ENCODE measurements around the gene NEDD9. TPM values are rescaled to one million over a fixed set of nuclear protein-coding genes. Genes with fewer than 3 reads are reported as not detected.

Gene NEDD9
- total and polyA plus RNA-seq, 2 donors (not counting 1 experiment from before 2014, with no cell fraction given) = 33.7 to 35.2 TPM

DNA sequence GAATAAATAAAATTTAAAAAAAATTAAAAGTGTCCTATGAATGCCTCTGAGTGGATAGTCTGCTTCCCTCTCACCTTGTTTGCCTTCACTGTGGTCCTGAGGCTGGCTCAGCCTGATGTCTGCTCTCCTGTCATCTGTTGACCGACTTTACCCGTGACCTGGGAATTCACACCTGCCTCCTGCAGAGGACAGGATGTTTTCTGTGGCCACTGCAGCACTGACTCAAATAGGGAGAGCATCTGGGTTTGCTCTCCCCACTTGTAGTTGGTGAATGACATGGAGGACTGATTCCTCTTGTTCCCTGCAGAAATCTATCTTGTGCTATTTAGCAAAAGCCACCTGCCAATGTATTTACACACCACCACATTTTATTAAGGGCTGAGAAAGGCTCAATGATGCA lies 68.5 kb downstream of the NEDD9 start:
- Histone ChIP-seq H3K79me2 (ENCODE audit: control insufficient read depth, insufficient read depth, low read length) (no peaks in the 10 kb centered on the region), H3K9ac (ENCODE audit: insufficient read depth, low read length) (no peak overlapping the region)

DNA sequence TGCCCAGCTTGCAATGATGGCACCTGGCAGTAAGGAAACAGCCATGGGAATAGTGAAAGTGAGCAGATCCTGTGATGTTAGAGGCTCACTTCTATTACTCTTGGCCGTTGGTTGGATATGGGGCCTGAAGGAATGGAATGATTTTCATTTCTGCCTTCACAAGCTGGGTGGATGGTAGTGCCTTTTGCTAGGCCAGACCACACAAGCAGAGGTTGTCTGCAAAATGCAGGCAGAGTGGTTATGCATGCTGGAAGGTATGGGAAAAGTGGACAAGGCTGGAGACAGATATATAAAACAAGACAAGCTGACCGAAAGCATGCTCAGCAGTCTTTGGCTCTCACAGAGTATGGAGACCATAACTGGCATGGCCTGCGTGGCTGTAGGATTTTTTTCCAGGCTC lies 70.2 kb downstream of the NEDD9 start:
- Histone ChIP-seq H3K36me3 (ENCODE audit: control insufficient read depth, insufficient read depth, low read length) (no peaks in the 10 kb centered on the region), H3K9ac (ENCODE audit: insufficient read depth, low read length) (no peak overlapping the region), H4K20me1 (ENCODE audit: control insufficient read depth, extremely low read depth, insufficient read depth, low read length) (no peaks in the 10 kb centered on the region), H3K9me3 (ENCODE audit: control insufficient read depth, insufficient read depth, low read depth, low read length) (no peaks in the 10 kb centered on the region), H3K4me1 (ENCODE audit: control insufficient read depth, extremely low read depth, insufficient read depth, low read length) (no peaks in the 10 kb centered on the region), H3K27ac (ENCODE audit: insufficient read depth, low read length) (no peak overlapping the region), H2AFZ (ENCODE audit: low read length) (no peak overlapping the region), H3K79me2 (ENCODE audit: control insufficient read depth, insufficient read depth, low read length) (no peaks in the 10 kb centered on the region), H3K4me3 (replicated peaks in 1 of 4; ENCODE audit: control extremely low read depth in 1 of 4, insufficient read depth in 1 of 4, low read depth in 3 of 4, low read length in 4 of 4) (no peak overlapping the region), H3K4me2 (ENCODE audit: extremely low read depth, insufficient read depth, low read length) (no peak overlapping the region), H3K27me3 (ENCODE audit: control insufficient read depth, insufficient read depth, low read length) (no peaks in the 10 kb centered on the region)
- no peak for TF ChIP-seq EZH2 (IDR thresholded peaks at IDR 0.05; ENCODE audit: low read length, missing control alignments)
- TF ChIP-seq, protein P1, sequence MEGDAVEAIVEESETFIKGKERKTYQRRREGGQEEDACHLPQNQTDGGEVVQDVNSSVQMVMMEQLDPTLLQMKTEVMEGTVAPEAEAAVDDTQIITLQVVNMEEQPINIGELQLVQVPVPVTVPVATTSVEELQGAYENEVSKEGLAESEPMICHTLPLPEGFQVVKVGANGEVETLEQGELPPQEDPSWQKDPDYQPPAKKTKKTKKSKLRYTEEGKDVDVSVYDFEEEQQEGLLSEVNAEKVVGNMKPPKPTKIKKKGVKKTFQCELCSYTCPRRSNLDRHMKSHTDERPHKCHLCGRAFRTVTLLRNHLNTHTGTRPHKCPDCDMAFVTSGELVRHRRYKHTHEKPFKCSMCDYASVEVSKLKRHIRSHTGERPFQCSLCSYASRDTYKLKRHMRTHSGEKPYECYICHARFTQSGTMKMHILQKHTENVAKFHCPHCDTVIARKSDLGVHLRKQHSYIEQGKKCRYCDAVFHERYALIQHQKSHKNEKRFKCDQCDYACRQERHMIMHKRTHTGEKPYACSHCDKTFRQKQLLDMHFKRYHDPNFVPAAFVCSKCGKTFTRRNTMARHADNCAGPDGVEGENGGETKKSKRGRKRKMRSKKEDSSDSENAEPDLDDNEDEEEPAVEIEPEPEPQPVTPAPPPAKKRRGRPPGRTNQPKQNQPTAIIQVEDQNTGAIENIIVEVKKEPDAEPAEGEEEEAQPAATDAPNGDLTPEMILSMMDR (conservative IDR thresholded peaks at IDR 0.05 in 1 of 2, IDR thresholded peaks at IDR 0.05 in 1 of 2; ENCODE audit: low read depth in 1 of 2, low read length in 2 of 2) = no peak
- DNase-seq (ENCODE audit: low read depth in 2 of 2) = no peak

More for the DNA sequence above, 68.5 kb downstream of the NEDD9 start:
- Histone ChIP-seq H3K4me3 (replicated peaks in 1 of 4; ENCODE audit: control extremely low read depth in 1 of 4, insufficient read depth in 1 of 4, low read depth in 3 of 4, low read length in 4 of 4) (no peak overlapping the region), H4K20me1 (ENCODE audit: control insufficient read depth, extremely low read depth, insufficient read depth, low read length) (no peaks in the 10 kb centered on the region), H3K9me3 (ENCODE audit: control insufficient read depth, insufficient read depth, low read depth, low read length) (no peaks in the 10 kb centered on the region), H3K36me3 (ENCODE audit: control insufficient read depth, insufficient read depth, low read length) (no peaks in the 10 kb centered on the region), H3K27me3 (ENCODE audit: control insufficient read depth, insufficient read depth, low read length) (no peaks in the 10 kb centered on the region), H3K4me1 (ENCODE audit: control insufficient read depth, extremely low read depth, insufficient read depth, low read length) (no peaks in the 10 kb centered on the region), H3K27ac (ENCODE audit: insufficient read depth, low read length) (no peak overlapping the region), H2AFZ (ENCODE audit: low read length) (no peak overlapping the region), H3K4me2 (ENCODE audit: extremely low read depth, insufficient read depth, low read length) (no peak overlapping the region)
- TF ChIP-seq, protein P1 (conservative IDR thresholded peaks at IDR 0.05 in 1 of 2, IDR thresholded peaks at IDR 0.05 in 1 of 2; ENCODE audit: low read depth in 1 of 2, low read length in 2 of 2) = no peak
- TF ChIP-seq EZH2 (IDR thresholded peaks at IDR 0.05; ENCODE audit: low read length, missing control alignments) = no peak
- no peak for DNase-seq (ENCODE audit: low read depth in 2 of 2)

DNA sequence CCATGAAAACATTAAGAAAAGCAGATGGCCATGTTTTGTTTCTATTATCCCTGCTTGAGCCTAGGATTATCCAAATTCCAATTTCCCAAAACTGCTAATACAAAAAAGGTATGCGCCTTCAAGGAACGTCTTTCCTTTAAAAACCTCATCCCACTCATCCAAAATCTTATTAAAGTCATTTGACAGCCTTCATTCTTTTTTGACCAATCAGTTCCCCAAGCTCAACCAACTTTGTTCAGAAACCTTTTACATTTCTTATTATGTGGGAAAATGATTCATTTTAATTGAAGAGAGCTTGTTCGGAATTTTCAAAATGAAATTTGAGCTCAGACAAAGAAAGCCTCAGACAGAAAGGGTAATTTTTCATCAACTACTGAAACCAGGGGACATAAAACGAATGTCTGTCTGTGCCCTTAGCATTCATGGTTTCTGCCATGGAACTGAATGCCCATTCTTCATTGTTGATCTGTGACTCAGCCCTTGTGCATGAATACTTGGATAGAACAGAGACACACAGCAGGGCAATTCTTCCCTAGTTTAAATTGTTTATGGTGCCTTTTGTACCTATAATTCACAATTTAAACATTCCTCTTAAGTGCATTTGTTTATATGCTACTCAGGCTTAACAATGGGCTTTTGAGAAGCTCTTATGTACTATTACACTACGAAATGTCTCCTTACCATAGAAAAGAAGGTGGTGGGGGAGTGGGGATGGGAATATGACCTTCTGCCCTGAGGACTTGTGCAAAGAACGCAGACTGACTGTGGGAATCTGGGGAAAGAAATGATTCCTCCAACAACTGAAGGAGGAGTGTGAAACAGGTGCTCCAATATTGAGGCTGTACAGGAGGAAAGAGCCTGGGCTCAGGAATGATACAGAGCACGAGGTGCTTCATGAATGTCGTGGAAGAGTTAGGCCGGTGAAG lies 71.2 kb downstream of the NEDD9 start:
- Histone ChIP-seq H3K9me3 (ENCODE audit: control insufficient read depth, insufficient read depth, low read depth, low read length) (no peaks in the 10 kb centered on the region), H3K4me1 (ENCODE audit: control insufficient read depth, extremely low read depth, insufficient read depth, low read length) (no peaks in the 10 kb centered on the region), H3K36me3 (ENCODE audit: control insufficient read depth, insufficient read depth, low read length) (no peaks in the 10 kb centered on the region), H3K79me2 (ENCODE audit: control insufficient read depth, insufficient read depth, low read length) (no peaks in the 10 kb centered on the region), H3K4me3 (replicated peaks in 1 of 4; ENCODE audit: control extremely low read depth in 1 of 4, insufficient read depth in 1 of 4, low read depth in 3 of 4, low read length in 4 of 4) (no peak overlapping the region), H3K27ac (ENCODE audit: insufficient read depth, low read length) (no peak overlapping the region), H3K4me2 (ENCODE audit: extremely low read depth, insufficient read depth, low read length) (no peak overlapping the region), H3K27me3 (ENCODE audit: control insufficient read depth, insufficient read depth, low read length) (no peaks in the 10 kb centered on the region), H3K9ac (ENCODE audit: insufficient read depth, low read length) (no peak overlapping the region), H2AFZ (ENCODE audit: low read length) (no peak overlapping the region), H4K20me1 (ENCODE audit: control insufficient read depth, extremely low read depth, insufficient read depth, low read length) (no peaks in the 10 kb centered on the region)
- TF ChIP-seq EZH2 (IDR thresholded peaks at IDR 0.05; ENCODE audit: low read length, missing control alignments) = no peak
- TF ChIP-seq, protein P1 (conservative IDR thresholded peaks at IDR 0.05 in 1 of 2, IDR thresholded peaks at IDR 0.05 in 1 of 2; ENCODE audit: low read depth in 1 of 2, low read length in 2 of 2) = no peak
- peak in 1 of 2 donors; percentile 73 for DNase-seq (ENCODE audit: low read depth in 2 of 2)

Data from fibroblast of lung (primary cell).